Measurements from ENCODE around the gene CXCR5.
A peak's percentile ranks its signal among the peaks of the same experiment; 100 is the strongest.

The CXCR5 gene

DNA sequence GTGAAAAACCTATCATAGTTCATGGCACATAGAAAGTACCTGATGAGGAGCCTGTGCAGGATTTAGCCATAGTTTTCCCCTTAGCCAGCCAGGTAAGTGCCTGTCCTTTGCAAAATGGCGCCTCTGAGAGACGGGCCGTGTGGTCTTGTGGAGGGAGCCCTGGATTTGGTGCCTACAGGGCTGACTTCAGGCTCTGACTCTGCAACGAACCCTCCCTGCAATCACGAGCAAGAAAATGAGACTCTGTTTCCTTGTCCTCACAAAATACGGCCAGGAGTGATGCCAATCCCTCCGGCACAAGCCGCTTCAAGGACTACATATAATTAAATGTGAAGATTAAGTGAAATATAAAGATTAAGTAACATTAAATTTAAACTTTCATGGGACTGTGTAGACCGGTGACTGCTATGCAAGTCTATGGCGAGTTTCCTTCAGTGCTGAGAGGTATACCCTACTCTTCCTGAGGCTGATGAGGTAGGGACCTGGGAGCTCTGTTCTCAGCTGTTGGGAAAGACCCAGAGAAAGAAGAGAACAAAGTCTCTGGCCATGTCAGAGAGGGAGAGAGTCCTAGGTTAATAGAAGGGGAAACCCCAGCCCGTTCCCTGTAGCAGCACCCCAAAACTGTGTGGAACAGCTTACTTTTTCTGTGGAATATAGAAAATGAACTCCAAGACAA is 6.1 kb upstream of the CXCR5 start:
- DNase-seq = no peak

DNA sequence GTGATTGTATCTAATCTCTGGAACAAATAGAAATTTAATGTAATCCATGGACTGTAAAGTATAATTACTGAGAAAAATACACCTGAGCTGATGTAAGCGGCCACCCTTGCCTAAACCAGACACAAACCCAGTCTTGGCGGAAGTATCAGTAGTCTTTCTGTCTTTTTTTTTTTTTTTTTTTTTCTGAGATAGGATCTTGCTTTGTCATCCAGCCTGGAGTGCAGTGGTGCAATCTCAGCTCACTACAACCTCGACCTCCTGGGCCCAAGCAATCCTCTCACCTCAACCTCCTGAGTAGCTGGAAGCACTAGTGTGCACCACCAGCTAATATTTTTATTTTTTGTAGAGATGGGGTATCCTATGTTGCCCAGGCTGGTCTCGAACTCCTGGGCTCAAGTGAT is 5.5 kb upstream of the CXCR5 start:
- DNase-seq = peak; percentile 53

DNA sequence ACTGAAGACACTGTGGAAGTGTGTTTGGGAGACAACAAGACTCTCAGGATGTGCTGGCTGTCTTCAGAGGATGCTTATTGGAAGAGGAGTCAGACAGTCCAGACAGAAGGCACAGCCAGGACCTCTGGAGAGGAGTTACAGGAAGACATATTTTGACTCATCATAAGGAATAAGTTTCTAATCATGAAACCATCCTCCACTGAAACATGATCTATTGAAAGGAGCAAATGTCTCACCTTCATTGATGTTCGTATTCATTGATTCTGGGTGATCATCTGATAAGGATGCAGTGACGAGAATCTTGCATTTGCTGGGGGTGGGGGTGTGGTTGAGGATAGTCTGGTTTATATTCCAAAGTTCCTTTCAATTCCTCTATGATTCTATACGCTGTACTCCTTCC is 2.5 kb upstream of the CXCR5 start:
- DNase-seq = peak; percentile 56

DNA sequence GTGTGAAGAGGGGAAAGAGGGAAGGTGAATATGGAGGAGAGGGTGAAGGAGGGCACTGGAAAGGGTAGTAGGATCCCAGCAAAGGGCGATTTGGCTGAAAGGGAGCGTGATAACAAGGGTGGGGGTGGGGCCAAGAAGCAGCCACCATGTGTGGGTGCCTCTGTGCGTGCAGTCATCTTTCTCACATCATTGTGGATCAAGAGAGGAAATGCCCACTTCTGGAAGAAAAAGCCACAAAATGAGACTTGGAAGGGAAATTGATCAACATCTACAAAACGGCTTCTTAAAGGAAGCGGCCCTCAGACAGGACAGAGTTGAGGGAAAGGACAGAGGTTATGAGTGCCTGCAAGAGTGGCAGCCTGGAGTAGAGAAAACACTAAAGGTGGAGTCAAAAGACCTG is 1.2 kb upstream of the CXCR5 start:
- DNase-seq = peak; percentile 57

DNA sequence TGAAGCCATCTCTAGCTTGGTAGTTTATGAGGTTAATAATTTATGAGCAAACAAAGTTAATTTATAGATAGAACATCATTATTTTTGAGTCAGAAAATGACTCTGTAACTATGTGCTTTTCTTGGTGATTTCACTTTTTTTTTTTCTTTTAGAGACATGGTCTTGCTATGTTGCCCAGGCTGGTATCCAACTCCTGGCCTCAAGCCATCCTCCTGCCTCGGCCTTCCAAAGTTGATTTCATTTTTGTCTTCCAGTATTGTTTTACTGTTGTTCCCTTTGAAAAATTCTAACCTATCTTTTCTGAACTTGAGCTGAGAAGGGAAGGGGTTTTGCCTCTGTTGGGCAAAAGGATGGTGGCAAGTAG is 706 bp upstream of the CXCR5 start:
- DNase-seq = no peak

DNA sequence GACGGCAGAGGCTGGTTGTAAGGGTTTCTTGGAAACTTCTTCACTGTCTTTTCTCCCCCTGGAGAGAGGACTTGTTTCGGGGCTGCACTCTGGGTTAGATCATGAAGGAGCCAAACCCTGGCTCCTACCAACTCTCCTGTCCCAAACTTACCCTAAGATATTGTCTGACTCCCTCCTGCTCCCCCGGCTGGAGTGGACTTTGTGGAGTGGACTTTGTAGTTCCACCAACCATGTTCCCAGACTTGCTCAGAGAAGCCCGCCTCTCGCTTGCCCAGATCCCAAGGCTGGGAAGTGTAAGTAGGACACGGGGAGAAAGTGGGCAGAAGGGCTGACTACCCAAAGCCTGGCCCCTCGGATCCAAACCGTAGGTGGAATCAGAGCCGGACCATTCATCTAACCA is 1.2 kb downstream of the CXCR5 start:
- no peak for DNase-seq

DNA sequence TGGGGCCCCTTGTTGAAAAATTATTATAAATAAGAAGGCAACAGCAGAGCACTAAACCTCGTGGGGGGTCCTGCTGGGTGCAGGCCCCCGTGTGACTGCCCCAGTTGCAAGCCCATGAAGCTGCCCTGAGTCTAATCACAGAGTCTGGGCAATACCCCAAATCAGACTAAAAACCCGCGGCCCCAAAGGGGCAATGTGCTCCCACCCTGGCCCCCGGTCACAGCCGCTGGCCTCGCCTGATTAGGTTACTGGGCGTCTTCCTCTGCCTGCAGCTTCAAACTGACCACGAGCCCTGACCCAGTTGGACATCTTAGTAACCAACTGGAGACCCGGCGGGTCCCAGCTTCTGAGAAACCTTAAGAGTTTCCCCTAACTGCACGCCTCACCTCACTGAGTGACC is 1.6 kb downstream of the CXCR5 start:
- DNase-seq = no peak

DNA sequence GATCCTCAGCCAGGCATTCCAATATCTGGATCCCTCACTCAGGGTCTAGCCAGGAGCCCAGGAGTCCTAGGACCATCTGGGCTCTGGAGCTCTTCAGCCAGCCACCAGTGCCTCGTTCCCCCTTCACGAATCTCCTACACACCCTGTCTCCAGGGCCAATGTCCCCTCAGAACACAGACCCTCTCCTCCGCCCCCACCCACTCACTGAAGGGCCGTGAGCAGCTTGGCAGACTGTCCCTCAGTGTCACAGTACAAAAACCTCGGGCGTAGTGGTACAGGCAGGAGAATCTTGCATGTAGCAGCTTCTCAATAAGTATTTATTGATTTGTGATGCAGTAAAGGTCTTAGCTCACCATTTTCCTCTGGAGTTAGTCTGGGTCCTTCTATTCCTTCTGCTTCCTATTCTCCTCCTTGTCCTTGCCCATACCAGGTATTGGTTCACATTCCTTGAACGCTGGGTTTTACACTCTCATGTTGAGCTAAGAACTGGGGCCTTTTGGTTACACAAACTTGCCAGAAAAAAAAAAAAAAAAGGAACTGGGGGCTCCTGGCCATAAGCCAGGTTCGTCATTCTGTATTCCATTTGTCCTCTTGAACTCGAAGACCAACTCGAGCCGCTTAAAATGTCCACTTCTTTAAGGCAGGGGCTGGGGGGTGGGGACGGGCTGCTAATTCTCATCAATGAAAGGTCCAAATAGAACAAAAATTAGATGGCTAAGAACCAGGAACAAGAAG is 2.3 kb downstream of the CXCR5 start:
- DNase-seq = no peak

DNA sequence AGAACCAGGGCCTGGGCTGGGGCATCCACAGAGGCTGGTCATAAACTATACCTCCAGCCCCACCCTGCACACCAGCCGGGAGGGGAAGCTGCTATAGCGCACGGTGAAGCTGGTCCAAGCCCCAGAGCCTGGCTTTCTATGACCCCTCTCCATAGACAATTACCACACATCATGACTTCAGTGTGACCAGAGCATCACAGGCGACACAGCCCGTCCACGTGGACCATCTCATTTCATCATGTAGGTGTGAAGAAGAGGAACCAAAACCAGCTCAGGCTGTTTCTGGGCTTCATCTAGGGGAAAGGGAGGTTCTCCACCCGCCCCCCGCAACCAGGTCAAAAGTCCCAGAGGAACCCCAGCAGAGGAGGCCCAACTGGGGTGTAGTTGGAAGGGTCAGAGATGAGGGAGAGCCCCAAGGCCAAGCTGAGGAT is 3.0 kb downstream of the CXCR5 start:
- no peak for DNase-seq

DNA sequence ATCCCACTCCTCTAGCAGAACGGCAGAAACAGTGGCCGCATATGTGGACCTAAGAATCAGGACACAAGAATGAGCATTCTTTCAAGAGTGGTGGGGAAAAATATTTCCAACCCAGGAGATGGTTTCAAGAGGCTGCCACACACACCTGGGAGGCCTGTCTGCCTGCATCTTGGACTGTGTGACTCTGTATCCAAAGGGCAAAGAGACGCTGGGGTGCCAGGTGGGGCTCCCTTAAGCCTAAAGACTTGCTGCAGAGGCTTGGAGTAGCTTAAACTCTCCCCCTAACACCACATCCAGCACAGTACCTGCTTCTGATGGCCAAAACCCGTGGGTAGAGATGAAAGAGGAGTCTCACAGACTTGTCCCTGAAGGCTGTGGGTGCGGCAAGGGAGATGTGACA is 3.5 kb downstream of the CXCR5 start:
- no peak for DNase-seq

DNA sequence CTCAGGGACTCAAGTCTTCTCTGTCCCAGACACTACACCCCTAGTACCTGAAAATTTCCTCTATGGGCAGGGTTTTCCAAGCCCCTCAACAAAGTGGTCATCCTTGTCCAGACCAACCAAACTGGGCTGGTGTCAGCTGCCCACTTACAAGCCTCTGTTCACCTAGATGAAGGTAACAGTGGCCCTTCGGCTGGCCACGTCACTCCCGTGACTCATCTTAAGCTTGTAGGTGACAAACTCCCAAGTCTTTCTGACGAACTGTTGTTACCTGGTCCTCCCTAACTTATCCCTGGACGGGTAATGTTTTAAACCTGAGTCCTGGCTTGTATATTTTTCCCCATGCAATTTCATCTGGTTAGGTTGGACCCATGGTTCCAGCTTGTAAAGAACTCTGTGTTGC is 4.7 kb downstream of the CXCR5 start:
- DNase-seq = no peak

DNA sequence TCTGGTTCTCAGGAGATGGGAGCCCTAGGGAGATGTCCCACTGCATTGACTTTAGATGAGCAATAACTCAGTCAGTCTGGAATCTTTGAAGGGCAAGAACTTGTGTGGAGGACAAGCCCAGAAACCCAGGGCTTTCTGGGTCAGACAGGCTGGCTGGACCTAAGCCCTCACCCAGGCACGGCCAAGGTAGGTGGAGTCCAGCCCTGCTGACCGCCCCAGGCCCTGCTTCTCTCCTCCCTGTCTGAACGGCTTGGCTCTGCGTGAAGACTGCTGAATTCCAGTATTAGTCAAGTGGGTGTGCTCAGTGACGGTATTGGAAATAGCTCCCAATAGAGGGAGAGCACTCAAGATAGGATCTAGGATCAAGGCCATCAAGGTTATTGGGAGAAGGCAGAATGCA is 6.1 kb downstream of the CXCR5 start:
- no peak for DNase-seq

DNA sequence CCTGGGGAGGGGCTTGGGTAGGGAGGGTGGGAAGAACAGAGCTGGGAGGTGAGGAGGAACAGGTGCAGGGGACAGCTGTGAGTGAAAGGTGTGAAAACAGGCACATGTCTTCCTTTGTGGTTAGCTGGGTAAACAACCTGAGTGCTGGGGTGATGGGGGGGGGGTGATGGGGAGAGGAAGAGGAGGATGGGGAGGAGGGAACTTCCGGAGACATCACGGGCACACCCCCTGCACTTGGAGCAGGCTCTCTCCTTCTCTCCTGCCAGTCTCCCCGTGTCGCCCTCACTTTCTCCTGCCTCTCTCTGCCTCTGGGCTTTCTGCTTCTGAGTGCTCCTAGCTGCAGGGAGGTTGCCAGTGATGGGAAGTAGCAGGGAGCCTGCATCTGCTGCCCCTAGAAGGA is 8.8 kb downstream of the CXCR5 start:
- DNase-seq = no peak

DNA sequence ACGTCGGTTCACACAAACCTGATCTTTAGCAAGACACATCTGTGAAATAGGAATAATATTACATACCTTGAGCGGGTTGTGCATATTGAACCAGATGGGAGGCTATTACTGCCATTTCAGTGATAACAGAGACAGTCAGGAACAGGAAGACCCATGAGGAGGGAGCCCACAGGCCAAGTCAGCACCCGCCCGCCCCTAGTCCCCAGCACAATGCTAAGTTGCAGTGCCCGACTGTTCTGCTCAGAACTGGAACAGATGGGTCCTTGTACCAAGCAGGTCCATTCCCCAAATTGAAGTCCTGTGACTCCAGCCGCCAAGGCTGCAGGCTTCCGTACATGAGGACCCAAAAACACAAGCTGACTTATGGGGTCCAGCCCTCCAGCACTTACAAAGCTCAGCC is 9.3 kb downstream of the CXCR5 start:
- no peak for DNase-seq

DNA sequence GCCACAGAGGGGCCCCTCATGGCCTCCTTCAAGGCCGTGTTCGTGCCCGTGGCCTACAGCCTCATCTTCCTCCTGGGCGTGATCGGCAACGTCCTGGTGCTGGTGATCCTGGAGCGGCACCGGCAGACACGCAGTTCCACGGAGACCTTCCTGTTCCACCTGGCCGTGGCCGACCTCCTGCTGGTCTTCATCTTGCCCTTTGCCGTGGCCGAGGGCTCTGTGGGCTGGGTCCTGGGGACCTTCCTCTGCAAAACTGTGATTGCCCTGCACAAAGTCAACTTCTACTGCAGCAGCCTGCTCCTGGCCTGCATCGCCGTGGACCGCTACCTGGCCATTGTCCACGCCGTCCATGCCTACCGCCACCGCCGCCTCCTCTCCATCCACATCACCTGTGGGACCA is 10.0 kb downstream of the CXCR5 start:
- DNase-seq = no peak

DNA sequence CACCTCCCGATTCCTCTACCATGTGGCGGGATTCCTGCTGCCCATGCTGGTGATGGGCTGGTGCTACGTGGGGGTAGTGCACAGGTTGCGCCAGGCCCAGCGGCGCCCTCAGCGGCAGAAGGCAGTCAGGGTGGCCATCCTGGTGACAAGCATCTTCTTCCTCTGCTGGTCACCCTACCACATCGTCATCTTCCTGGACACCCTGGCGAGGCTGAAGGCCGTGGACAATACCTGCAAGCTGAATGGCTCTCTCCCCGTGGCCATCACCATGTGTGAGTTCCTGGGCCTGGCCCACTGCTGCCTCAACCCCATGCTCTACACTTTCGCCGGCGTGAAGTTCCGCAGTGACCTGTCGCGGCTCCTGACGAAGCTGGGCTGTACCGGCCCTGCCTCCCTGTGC is 10.5 kb downstream of the CXCR5 start:
- DNase-seq = no peak

DNA sequence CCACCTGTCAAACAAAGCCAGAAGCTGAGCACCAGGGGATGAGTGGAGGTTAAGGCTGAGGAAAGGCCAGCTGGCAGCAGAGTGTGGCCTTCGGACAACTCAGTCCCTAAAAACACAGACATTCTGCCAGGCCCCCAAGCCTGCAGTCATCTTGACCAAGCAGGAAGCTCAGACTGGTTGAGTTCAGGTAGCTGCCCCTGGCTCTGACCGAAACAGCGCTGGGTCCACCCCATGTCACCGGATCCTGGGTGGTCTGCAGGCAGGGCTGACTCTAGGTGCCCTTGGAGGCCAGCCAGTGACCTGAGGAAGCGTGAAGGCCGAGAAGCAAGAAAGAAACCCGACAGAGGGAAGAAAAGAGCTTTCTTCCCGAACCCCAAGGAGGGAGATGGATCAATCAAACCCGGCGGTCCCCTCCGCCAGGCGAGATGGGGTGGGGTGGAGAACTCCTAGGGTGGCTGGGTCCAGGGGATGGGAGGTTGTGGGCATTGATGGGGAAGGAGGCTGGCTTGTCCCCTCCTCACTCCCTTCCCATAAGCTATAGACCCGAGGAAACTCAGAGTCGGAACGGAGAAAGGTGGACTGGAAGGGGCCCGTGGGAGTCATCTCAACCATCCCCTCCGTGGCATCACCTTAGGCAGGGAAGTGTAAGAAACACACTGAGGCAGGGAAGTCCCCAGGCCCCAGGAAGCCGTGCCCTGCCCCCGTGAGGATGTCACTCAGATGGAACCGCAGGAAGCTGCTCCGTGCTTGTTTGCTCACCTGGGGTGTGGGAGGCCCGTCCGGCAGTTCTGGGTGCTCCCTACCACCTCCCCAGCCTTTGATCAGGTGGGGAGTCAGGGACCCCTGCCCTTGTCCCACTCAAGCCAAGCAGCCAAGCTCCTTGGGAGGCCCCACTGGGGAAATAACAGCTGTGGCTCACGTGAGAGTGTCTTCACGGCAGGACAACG is 11.7 kb downstream of the CXCR5 start:
- DNase-seq = peak; percentile 78

DNA sequence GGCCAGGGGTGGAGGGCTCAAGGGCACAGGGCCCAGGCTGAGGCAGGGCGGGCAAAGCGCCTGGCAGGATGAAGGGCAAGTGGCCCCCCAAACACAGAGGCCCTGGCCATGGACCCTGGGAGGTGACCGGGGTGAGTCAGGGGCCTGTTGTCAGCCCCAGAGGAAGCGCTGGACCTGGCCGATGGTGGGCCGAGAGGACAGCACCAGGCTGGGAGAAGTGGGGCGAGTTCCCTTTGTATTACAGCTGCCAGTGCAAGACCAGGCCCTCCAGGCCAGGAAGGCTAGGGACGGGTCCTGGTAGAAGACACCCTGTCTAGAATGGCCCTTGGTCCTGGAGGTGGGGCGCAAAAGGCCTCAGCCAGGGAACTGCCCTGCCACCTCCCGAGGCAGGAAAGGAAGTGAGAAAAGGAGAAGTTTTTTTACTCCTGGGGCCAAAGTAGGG is 12.8 kb downstream of the CXCR5 start:
- DNase-seq = no peak

DNA sequence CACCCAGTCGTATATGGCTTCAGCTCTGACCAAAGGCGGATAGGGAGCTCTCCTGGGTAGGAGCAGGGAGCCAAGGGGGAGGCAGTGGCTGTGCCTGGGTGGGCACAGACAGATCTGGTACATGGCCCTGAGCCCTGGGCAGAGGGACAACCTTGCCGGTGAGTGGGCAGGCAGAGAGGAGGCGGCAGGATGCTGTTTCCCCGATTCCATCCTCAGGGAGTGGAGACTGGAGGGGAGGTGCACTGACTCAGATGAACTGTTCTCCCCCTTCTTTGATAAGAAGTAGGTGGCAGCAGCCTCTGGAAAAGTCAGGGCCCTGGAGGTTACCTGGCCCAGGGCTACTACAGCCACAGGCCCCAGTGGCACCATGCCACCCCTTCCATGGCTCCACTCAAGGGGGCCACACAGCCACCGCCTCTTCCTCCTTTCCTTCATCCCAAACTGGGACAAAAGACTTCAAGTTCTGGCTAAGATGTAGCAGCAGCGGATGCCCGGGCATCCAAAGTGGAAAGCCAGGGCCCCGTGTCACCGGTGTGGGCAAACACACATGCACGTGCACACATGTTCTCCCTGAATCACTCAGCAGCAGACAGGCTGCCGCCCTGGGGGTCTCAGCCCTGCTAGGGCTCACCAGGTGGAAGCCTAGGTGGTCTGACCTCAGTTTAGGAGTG is 13.4 kb downstream of the CXCR5 start:
- DNase-seq = no peak

DNA sequence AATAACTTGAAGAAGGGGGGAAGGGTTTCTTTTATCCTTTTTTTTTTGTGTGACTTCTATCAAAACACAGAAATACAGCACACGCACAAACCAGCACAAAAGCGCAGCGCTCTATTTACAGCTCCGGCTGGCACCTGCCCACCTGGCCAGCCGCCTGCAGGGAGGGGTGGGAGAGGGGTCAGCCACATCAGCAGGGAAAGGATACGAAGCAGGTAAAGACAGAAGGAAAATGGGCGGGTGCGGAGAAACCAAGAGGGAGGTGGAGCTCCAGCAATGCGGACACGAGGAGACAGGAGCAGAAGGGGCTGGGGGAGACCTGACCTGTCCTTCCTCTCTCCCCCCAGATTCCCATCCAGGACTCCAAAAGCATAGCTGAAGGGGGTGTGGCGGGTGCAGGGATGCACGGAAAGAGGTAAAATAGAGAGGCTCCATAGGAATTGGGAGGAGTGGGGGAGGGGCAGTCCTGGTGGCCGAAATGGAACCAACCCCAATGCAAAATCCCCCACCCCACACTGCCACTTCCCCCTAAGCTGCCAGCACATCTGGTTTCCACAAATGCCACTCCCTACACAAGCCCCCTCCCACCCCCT is 14.1 kb downstream of the CXCR5 start:
- DNase-seq = no peak

DNA sequence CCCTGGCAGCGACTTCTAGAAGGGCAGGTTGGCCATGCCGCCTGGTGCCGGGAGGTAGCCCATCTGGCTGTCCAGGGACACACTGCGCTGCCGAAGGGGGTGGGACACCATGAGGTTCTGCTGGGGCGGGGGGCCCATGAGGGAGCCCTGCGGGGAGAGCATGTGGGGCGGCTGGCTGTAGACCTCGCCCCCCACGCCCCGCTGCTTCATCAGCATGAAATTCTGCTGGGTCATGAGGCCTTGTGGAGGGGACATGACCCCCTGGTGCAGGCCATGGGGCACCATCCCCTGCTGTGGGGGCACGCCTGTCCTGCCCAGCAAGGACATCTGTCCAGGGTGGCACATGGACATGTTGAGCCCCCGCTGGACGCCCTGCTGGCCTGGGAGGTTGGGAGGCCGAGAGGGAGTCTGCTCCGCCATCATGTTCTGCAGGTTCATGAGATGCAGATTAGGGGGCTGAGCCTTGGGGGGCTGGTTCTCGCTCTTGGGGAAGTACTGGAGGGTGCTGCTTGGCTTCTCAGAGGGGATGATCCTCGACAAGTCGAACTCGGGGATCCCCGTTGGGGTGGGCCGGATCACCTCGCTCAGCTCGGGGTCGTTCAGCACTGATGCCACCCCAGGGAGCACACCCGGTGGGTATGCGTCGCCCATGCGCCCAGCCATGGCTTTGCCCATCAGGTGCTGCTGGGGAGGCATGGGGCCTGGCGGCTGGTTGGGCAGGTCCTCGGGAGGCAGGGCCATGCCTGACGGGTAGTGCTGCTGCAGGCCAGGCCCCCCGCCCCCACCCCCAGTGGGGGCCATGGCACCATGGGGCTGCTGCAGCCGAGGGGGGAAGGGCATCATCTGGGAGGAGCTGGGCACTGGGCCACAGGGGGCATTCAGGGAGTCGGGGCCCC is 15.0 kb downstream of the CXCR5 start:
- no peak for DNase-seq

DNA sequence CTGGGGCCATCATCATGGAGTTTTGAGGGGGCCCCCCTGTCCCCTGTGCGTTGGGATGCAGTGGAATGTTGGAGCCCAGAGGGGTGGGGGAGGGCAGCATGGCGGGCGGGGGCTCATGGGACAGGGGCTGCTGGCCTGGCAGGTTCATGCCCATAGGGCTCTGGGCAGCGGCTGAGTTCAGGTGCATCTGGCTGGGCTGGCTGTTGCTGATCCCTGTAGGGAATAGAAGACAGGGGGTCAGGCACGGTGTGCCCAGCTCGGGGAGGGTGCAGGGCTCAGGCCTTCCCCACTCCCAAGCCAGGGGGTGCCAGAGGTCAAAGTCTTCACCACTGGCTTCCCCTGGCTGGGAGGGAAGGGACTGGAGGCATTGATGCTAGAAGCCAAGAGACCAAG is 15.6 kb downstream of the CXCR5 start:
- DNase-seq = no peak
